ENCODE results near the gene CORO1C.
"Not testable (repeated sequence)": the region's sequence is repeated elsewhere in the genome, so short reads cannot be mapped to it uniquely, and the experiment has no call there.

CORO1C gene

DNA sequence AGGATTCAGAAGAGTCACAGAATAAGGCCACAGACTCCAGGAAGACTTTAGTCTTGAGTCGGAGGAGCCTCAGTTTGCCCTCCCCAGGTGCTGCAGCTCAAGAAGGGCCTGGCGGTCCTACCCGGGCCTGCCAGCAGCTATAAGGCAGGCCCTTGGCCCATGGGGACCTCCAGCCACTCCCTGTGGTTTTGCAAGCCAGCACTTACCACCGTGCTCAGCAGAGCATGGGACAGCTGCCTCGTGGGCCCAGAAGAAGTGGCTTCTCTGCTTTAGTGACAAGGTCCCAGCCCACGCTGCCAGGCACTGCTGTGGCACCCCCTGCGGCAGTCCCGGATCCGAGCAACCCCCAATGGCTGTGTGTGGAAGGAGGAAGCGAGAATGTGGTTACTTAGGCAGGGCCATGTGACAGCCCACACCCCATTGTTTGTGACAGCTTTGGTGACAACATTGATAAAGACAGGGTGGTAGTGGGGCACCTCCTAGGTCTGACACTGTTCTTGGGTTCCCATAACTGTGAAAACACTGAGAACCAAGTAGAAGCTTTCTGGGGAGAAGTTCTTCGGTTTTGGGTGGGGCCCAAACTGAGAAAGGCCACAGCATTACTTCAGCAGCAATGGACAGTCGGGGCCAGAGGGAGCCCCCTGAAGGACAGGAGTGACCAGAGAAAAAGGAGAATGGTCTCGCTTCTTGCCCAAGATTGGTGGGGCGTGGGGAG is 97.6 kb downstream of the CORO1C start, which contains the start of gene SELPLG:
Gene SELPLG, minus strand, starts transcription at position 361 of the 715 bp plus-strand sequence. CDS start 9,587 bp downstream, outside the sequence.
- H2AFZ ChIP-seq, result no peak within 1 kb of the TSS
- H3K9me3 ChIP-seq (ENCODE audit: control insufficient read depth, low read length), result no peaks in the 10 kb centered on the region
- H3K9ac ChIP-seq, result no peak within 1 kb of the TSS
- no peaks in the 10 kb centered on the region for H3K36me3 ChIP-seq (ENCODE audit: control insufficient read depth, insufficient read depth, low read length)
- no peaks in the 10 kb centered on the region for H3K4me1 ChIP-seq
- no peaks in the 10 kb centered on the region for H3K27me3 ChIP-seq (ENCODE audit: control insufficient read depth, insufficient read depth, low read length)
- no peak within 1 kb of the TSS for H3K4me2 ChIP-seq (ENCODE audit: low read length)
- no peak within 1 kb of the TSS for H3K27ac ChIP-seq
- TF ChIP-seq, protein P1, sequence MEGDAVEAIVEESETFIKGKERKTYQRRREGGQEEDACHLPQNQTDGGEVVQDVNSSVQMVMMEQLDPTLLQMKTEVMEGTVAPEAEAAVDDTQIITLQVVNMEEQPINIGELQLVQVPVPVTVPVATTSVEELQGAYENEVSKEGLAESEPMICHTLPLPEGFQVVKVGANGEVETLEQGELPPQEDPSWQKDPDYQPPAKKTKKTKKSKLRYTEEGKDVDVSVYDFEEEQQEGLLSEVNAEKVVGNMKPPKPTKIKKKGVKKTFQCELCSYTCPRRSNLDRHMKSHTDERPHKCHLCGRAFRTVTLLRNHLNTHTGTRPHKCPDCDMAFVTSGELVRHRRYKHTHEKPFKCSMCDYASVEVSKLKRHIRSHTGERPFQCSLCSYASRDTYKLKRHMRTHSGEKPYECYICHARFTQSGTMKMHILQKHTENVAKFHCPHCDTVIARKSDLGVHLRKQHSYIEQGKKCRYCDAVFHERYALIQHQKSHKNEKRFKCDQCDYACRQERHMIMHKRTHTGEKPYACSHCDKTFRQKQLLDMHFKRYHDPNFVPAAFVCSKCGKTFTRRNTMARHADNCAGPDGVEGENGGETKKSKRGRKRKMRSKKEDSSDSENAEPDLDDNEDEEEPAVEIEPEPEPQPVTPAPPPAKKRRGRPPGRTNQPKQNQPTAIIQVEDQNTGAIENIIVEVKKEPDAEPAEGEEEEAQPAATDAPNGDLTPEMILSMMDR (IDR thresholded peaks at IDR 0.05), result no peak
- H3K79me2 ChIP-seq, result no peaks in the 10 kb centered on the region
- H3K4me3 ChIP-seq (ENCODE audit: low read depth, low read length), result no peak within 1 kb of the TSS

DNA sequence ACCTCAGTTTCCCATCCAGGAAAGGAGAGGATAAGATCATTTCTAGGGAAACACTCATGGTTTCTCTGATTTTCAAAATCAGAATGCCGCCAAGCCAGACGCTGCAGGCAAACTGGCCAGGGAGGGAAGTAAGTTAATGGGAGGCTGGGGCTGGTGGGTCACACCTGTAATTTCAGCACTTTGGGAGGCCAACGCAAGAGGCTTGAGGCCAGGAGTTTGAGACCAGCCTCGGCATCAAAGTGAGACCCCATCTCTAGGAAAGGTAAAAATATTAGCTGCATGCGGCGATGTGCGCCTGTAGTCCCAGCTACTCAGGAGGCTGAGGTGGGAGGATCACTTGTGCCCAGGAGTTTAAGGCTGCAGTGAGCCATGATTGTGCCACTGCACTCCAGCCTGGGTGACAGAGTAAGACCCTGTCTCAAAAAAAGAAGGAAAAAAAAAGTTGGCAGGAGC is 98.2 kb downstream of the CORO1C start:
- H3K79me2 ChIP-seq, result no peaks in the 10 kb centered on the region
- H3K9ac ChIP-seq, result no peak overlapping the region
- H3K9me3 ChIP-seq (ENCODE audit: control insufficient read depth, low read length), result no peaks in the 10 kb centered on the region
- no peak overlapping the region for H3K4me2 ChIP-seq (ENCODE audit: low read length)
- TF ChIP-seq, protein P1 (IDR thresholded peaks at IDR 0.05), result no peak
- H3K4me3 ChIP-seq (ENCODE audit: low read depth, low read length), result no peak overlapping the region
- H3K27me3 ChIP-seq (ENCODE audit: control insufficient read depth, insufficient read depth, low read length), result no peaks in the 10 kb centered on the region
- no peak overlapping the region for H3K27ac ChIP-seq
- no peaks in the 10 kb centered on the region for H3K4me1 ChIP-seq
- H2AFZ ChIP-seq, result no peak overlapping the region
- H3K36me3 ChIP-seq (ENCODE audit: control insufficient read depth, insufficient read depth, low read length), result no peaks in the 10 kb centered on the region

DNA sequence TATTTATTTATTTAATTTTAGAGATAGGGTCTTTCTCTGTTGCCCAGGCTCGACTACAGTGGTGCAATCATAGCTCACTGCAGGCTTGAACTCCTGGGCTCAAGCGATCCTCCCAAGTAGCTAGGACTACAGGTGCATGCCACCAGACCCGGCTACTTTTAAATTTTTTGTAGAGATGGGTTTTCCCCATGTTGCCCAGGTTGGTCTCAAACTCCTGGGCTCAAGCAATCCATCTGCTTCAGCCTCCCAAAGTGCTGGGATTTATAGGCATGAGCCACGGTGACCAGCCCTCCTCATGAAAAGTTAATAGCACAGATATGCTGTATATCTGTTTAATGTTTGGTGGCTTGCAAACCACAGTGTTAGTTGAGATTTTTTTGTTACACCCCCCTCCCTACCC is 100.1 kb downstream of the CORO1C start:
- not testable (repeated sequence) for H3K27ac ChIP-seq; H3K4me2 ChIP-seq (ENCODE audit: low read length); H3K4me3 ChIP-seq (ENCODE audit: low read depth, low read length); H3K4me1 ChIP-seq; H3K79me2 ChIP-seq; H3K9me3 ChIP-seq (ENCODE audit: control insufficient read depth, low read length); H3K27me3 ChIP-seq (ENCODE audit: control insufficient read depth, insufficient read depth, low read length); H3K36me3 ChIP-seq (ENCODE audit: control insufficient read depth, insufficient read depth, low read length); H2AFZ ChIP-seq; H3K9ac ChIP-seq

DNA sequence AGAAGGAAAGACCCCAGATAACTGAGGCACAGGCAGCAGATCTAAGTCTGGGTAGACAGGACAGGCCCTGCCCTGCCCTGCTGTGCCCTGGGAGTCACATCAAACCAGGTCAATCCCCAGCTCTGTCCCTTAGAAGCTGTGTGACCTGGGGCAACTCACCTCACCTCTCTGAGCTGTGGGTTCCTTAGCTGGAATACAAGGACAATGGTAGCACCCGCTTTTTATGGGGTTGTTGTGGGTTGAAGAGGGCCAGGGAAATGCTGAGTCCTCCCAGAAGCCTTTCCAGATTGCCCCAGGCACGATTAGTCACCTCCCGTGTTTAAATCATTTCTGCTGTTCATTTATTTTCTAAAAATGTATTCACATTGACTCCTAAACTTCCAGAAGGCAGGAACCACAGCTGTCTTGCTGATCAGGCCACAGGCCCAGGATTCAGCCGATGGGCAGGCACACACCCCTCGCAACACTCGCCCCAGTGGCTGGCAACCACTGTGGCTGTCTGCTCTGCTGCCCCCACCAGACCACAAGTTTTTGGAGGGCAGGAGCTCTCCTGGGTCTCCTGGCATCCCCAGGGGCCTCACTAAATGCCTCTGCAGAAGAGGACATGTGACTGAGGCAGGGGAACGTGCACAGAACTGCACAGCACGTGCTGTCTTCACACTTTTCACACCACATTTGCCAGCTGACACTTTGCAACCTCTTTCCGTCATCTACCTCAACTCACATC is 100.7 kb downstream of the CORO1C start:
- Histone ChIP-seq H3K9me3 (ENCODE audit: control insufficient read depth, low read length) (no peaks in the 10 kb centered on the region), H3K27me3 (ENCODE audit: control insufficient read depth, insufficient read depth, low read length) (no peaks in the 10 kb centered on the region), H3K4me1 (no peaks in the 10 kb centered on the region), H3K36me3 (ENCODE audit: control insufficient read depth, insufficient read depth, low read length) (no peaks in the 10 kb centered on the region), H3K4me2 (ENCODE audit: low read length) (no peak overlapping the region), H3K79me2 (no peaks in the 10 kb centered on the region), H3K4me3 (ENCODE audit: low read depth, low read length) (no peak overlapping the region), H3K27ac (no peak overlapping the region), H2AFZ (no peak overlapping the region), H3K9ac (no peak overlapping the region)
- TF ChIP-seq, protein P1 (IDR thresholded peaks at IDR 0.05), result no peak

DNA sequence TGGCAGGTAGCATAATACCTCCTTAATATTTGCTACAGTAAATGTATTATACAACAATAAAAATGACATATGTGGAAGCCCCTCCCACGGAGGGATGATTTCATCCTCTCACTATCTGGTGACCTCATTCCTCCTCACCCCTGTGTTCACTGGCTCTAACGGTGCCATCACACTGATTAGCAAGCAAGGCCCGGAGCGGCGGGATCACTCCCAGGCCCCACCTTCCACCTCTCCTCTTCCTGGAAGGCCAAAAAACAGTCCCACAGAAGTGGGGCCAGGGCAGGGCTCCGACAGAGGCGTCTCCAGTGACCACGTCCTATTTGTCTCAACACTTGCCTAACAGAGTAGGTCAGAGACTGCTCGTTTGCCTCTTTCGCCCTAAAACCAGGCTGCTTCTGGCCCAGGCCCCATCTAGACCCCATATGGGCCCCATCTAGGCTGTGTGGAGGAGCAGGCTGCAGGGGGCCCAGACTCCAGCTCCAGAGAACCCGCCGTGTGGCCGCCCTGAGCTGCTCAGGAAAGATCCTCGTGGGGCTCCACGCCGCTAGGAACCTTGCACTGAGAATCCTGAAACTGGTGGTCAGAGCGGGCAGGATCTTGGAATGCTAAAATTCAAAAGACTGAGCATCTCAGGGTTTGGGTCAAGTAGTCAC is 101.4 kb downstream of the CORO1C start:
- H3K4me3 ChIP-seq (ENCODE audit: low read depth, low read length), result no peak overlapping the region
- no peaks in the 10 kb centered on the region for H3K27me3 ChIP-seq (ENCODE audit: control insufficient read depth, insufficient read depth, low read length)
- no peaks in the 10 kb centered on the region for H3K79me2 ChIP-seq
- no peak overlapping the region for H3K9ac ChIP-seq
- no peaks in the 10 kb centered on the region for H3K36me3 ChIP-seq (ENCODE audit: control insufficient read depth, insufficient read depth, low read length)
- H2AFZ ChIP-seq, result no peak overlapping the region
- no peaks in the 10 kb centered on the region for H3K9me3 ChIP-seq (ENCODE audit: control insufficient read depth, low read length)
- no peak overlapping the region for H3K4me2 ChIP-seq (ENCODE audit: low read length)
- no peak overlapping the region for H3K27ac ChIP-seq
- TF ChIP-seq, protein P1 (IDR thresholded peaks at IDR 0.05), result no peak
- H3K4me1 ChIP-seq, result no peaks in the 10 kb centered on the region

All from parathyroid adenoma (tissue), 2 donors.